NCI-H526 treated with DMSO at 0.1 percent for 48 hours (cell line): ENCODE results near the gene SC5D.

ENCODE experiments used
- DNase-seq: peaks from one replicate; lab custom pipeline; 2025; lab: John Stamatoyannopoulos, UW

Gene SC5D

GRCh38 chr11:121329781-121330395 is 37.3 kb downstream of the SC5D start:
- peak; percentile 98 for DNase-seq

GRCh38 chr11:121330614-121331435 is 38.3 kb downstream of the SC5D start:
- no peak for DNase-seq

GRCh38 chr11:121334973-121335710 is 42.6 kb downstream of the SC5D start:
- DNase-seq, result no peak

- DNase-seq, result no peak
These were observed 43.8 kb downstream of the SC5D start for GRCh38 chr11:121336279-121336937.

- no peak for DNase-seq
These were observed 44.5 kb downstream of the SC5D start for GRCh38 chr11:121337078-121337477.

- DNase-seq, result peak; percentile 56
These were observed 45.2 kb downstream of the SC5D start for GRCh38 chr11:121337740-121338272.

- no peak for DNase-seq
These were observed 46.0 kb downstream of the SC5D start for GRCh38 chr11:121338536-121338935.

GRCh38 chr11:121340032-121340580 is 47.5 kb downstream of the SC5D start:
- no peak for DNase-seq

GRCh38 chr11:121341609-121342008 is 49.0 kb downstream of the SC5D start:
- no peak for DNase-seq

- no peak for DNase-seq
These were observed 52.3 kb downstream of the SC5D start for GRCh38 chr11:121344824-121345223.

GRCh38 chr11:121347094-121347493 is 54.5 kb downstream of the SC5D start:
- DNase-seq, result no peak

GRCh38 chr11:121347813-121348212 is 55.2 kb downstream of the SC5D start:
- no peak for DNase-seq

GRCh38 chr11:121348220-121348875 is 55.8 kb downstream of the SC5D start:
- DNase-seq, result no peak

GRCh38 chr11:121349790-121350189 is 57.2 kb downstream of the SC5D start:
- no peak for DNase-seq

GRCh38 chr11:121350314-121351082 is 57.9 kb downstream of the SC5D start:
- no peak for DNase-seq

GRCh38 chr11:121351083-121351630 is 58.6 kb downstream of the SC5D start:
- no peak for DNase-seq

GRCh38 chr11:121352251-121352891 is 59.8 kb downstream of the SC5D start:
- DNase-seq, result no peak

- no peak for DNase-seq
These were observed 61.6 kb downstream of the SC5D start for GRCh38 chr11:121354192-121354591.

GRCh38 chr11:121356357-121356756 is 63.8 kb downstream of the SC5D start:
- no peak for DNase-seq
